AG10803 (cell line): ENCODE data around the gene CBR3.

ENCODE experiments used
- DNase-seq: peaks from one replicate; pipeline ENCODE4 v3.0.0; 2010; ENCODE audit warnings: low read depth
- H3K4me3 ChIP-seq: 2 replicates; pipeline ENCODE4 v1.5.1; 2011; ENCODE audit warnings: mild to moderate bottlenecking, low read length, control low read depth
- CTCF ChIP-seq: conservative IDR thresholded peaks from 2 replicates; pipeline ENCODE4 v1.5.1; 2011; ENCODE audit warnings: mild to moderate bottlenecking, low read length, control low read depth, inconsistent platforms

CBR3 gene

GRCh38 chr21:36186081-36186480, 51.2 kb downstream of the CBR3 start:
- no peak for TF ChIP-seq CTCF
- H3K4me3 ChIP-seq, result no peak overlapping the region
- no peak for DNase-seq

GRCh38 chr21:36186506-36187399, 51.9 kb downstream of the CBR3 start:
- no peak overlapping the region for H3K4me3 ChIP-seq
- TF ChIP-seq CTCF, result no peak
- no peak for DNase-seq

- no peak for TF ChIP-seq CTCF
- no peak for DNase-seq
- no peak overlapping the region for H3K4me3 ChIP-seq
Observed at GRCh38 chr21:36188081-36188681, 53.3 kb downstream of the CBR3 start.

- no peak for TF ChIP-seq CTCF
Observed at GRCh38 chr21:36188937-36189336, 54.1 kb downstream of the CBR3 start.

GRCh38 chr21:36190736-36191135, 55.9 kb downstream of the CBR3 start:
- DNase-seq, result no peak
- no peak overlapping the region for H3K4me3 ChIP-seq
- TF ChIP-seq CTCF, result no peak

More at GRCh38 chr21:36188937-36189336, 54.1 kb downstream of the CBR3 start:
- DNase-seq, result no peak
- H3K4me3 ChIP-seq, result no peak overlapping the region

GRCh38 chr21:36193200-36193599, 58.3 kb downstream of the CBR3 start:
- no peak for TF ChIP-seq CTCF
- no peak overlapping the region for H3K4me3 ChIP-seq
- DNase-seq, result no peak

- no peak overlapping the region for H3K4me3 ChIP-seq
- no peak for TF ChIP-seq CTCF
- peak; percentile 42 for DNase-seq
Observed at GRCh38 chr21:36194024-36194423, 59.1 kb downstream of the CBR3 start.
